Astrocyte (in vitro differentiated cells and primary cell): Measurements from ENCODE around the gene INSYN1.

ENCODE experiments used
- CTCF ChIP-seq: IDR thresholded peaks from 2 replicates; pipeline ENCODE4 v1.5.1; 2011; ENCODE audit warnings: low read depth, mild to moderate bottlenecking, inconsistent platforms, low read length, moderate library complexity; ENCODE audit not compliant: insufficient read depth
- EZH2 ChIP-seq: IDR thresholded peaks from 2 replicates; pipeline ENCODE4 v1.6.1; 2012; ENCODE audit warnings: mild to moderate bottlenecking, low read length, inconsistent platforms; ENCODE audit not compliant: insufficient read depth

GRCh38 chr15:73756390-73756789 is 3.2 kb upstream of the INSYN1 start:
- TF ChIP-seq EZH2 = no peak
- no peak for TF ChIP-seq CTCF
